ENCODE measurements around the gene CIAO3.

The CIAO3 gene

DNA sequence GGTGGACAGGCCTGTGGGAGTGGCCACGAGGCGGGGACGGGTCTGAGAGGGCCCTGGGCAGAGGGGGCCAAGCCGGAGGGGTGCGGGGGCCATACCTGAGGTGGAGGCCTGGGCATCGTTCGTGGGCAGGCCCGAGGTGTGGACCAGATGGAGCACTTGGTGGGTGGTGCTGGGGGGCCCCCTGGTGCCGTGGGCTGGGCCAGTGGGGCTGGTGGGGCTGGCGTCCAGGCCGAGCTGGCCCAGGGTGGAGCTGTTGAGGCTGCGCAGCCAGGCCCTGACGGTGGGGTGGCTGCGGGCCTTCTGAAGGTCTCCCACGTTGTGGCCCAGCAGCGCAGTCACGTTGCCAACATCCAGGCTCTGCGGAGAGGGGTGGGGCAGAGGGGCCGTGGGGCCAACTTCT is 29.1 kb upstream of the CIAO3 start:
- in situ Hi-C loops (cut with MboI; ENCODE audit: low sequenced_read_pairs, unreplicated experiment): no loop called here
- TF ChIP-seq, protein P1, sequence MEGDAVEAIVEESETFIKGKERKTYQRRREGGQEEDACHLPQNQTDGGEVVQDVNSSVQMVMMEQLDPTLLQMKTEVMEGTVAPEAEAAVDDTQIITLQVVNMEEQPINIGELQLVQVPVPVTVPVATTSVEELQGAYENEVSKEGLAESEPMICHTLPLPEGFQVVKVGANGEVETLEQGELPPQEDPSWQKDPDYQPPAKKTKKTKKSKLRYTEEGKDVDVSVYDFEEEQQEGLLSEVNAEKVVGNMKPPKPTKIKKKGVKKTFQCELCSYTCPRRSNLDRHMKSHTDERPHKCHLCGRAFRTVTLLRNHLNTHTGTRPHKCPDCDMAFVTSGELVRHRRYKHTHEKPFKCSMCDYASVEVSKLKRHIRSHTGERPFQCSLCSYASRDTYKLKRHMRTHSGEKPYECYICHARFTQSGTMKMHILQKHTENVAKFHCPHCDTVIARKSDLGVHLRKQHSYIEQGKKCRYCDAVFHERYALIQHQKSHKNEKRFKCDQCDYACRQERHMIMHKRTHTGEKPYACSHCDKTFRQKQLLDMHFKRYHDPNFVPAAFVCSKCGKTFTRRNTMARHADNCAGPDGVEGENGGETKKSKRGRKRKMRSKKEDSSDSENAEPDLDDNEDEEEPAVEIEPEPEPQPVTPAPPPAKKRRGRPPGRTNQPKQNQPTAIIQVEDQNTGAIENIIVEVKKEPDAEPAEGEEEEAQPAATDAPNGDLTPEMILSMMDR (IDR thresholded peaks at IDR 0.05; ENCODE audit: borderline replicate concordance, control extremely low read depth, extremely low read depth, insufficient read depth, missing control alignments): no peak
- DNase-seq (ENCODE audit: low spot score): no peak

DNA sequence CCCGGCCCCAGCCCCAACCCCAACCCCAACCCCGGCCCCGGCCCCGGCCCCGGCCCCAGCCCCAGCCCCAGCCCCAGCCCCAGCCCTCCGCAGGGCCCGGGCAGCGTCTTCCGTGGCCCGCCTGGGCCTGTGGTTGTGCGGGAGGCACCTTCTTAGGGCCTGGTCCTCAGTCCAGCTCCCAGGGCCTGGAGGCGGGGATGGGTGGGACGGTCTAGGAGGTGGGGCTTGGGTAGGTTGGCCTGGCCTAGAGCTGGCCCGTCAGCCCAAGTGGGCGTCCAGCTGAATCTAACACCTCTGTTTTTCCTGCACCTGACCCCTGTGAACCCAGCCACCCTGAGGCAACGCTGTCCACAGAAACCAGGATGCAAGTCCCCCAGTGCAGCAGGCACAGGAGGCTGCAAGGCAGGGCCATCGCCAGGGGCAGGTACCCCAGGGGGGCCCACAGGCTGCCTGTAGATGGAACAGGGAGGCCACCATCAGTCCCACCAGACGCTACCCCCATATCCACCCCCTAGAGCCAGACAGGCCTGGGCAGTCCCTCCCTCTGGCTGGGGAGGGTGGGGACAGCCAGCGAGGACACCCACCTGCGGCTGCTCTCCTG is 28.5 kb upstream of the CIAO3 start:
- DNase-seq (ENCODE audit: low spot score): no peak
- in situ Hi-C loops (cut with MboI; ENCODE audit: low sequenced_read_pairs, unreplicated experiment): no loop called here
- TF ChIP-seq, protein P1 (IDR thresholded peaks at IDR 0.05; ENCODE audit: borderline replicate concordance, control extremely low read depth, extremely low read depth, insufficient read depth, missing control alignments): no peak

DNA sequence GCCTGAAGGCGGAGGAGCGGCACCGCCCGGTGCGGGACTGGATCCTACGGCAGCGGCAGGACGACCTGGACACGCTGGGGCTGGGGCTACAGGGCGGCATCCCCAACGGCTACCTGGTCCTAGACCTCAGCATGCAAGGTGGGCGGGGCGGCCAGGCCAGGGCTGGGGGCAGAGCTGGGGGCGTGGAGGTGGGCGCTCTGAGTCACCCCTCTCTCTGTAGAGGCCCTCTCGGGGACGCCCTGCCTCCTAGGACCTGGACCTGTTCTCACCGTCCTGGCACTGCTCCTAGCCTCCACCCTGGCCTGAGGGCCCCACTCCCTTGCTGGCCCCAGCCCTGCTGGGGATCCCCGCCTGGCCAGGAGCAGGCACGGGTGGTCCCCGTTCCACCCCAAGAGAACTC is 27.6 kb upstream of the CIAO3 start:
- no peak for DNase-seq (ENCODE audit: low spot score)
- TF ChIP-seq, protein P1 (IDR thresholded peaks at IDR 0.05; ENCODE audit: borderline replicate concordance, control extremely low read depth, extremely low read depth, insufficient read depth, missing control alignments): no peak
- in situ Hi-C loops (cut with MboI; ENCODE audit: low sequenced_read_pairs, unreplicated experiment): no loop called here

GRCh38 chr16:767743-768235 is 27.0 kb upstream of the CIAO3 start:
- no peak for DNase-seq (ENCODE audit: low spot score)
- in situ Hi-C loops (cut with MboI; ENCODE audit: low sequenced_read_pairs, unreplicated experiment): no loop called here
- TF ChIP-seq, protein P1 (IDR thresholded peaks at IDR 0.05; ENCODE audit: borderline replicate concordance, control extremely low read depth, extremely low read depth, insufficient read depth, missing control alignments): no peak

- in situ Hi-C loops (cut with MboI; ENCODE audit: low sequenced_read_pairs, unreplicated experiment): no loop called here
- no peak for DNase-seq (ENCODE audit: low spot score)
- TF ChIP-seq, protein P1 (IDR thresholded peaks at IDR 0.05; ENCODE audit: borderline replicate concordance, control extremely low read depth, extremely low read depth, insufficient read depth, missing control alignments): no peak
Measured at GRCh38 chr16:766820-767640, 26.2 kb upstream of the CIAO3 start.

DNA sequence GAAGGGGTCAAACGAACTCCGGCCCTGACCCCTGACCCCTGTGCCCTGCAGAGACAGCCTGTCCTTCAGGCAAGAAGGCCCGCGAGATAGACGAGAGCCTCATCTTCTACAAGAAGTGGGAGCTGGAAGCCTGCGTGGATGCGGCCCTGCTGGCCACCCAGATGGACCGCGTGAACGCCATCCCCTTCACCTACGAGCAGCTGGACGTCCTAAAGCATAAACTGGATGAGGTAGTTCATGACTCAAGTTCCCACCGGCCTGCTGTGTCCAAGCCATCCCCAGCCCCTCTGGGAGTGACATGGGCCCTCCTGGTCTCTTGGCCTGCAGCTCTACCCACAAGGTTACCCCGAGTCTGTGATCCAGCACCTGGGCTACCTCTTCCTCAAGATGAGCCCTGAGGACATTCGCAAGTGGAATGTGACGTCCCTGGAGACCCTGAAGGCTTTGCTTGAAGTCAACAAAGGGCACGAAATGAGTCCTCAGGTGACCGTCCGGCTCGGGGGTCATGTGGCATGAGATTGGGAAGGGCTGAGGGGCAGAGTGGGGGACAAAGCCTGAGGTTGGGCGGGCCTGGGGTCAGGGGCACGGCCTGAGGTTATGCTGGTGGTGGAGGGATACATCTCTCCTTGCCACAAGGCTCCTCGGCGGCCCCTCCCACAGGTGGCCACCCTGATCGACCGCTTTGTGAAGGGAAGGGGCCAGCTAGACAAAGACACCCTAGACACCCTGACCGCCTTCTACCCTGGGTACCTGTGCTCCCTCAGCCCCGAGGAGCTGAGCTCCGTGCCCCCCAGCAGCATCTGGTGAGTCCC is 25.4 kb upstream of the CIAO3 start:
- in situ Hi-C loops (cut with MboI; ENCODE audit: low sequenced_read_pairs, unreplicated experiment): no loop called here
- DNase-seq (ENCODE audit: low spot score): no peak
- TF ChIP-seq, protein P1 (IDR thresholded peaks at IDR 0.05; ENCODE audit: borderline replicate concordance, control extremely low read depth, extremely low read depth, insufficient read depth, missing control alignments): no peak
